GM12872 (cell line): ENCODE measurements around the gene SLC9A9.

Experiments
- TF ChIP-seq, protein P1 (sequence below): IDR thresholded peaks from 3 replicates; pipeline ENCODE4 v1.5.1; 2011; ENCODE audit warnings: low read depth, mild to moderate bottlenecking, low read length, moderate library complexity; ENCODE audit not compliant: insufficient read depth

The SLC9A9 gene

DNA sequence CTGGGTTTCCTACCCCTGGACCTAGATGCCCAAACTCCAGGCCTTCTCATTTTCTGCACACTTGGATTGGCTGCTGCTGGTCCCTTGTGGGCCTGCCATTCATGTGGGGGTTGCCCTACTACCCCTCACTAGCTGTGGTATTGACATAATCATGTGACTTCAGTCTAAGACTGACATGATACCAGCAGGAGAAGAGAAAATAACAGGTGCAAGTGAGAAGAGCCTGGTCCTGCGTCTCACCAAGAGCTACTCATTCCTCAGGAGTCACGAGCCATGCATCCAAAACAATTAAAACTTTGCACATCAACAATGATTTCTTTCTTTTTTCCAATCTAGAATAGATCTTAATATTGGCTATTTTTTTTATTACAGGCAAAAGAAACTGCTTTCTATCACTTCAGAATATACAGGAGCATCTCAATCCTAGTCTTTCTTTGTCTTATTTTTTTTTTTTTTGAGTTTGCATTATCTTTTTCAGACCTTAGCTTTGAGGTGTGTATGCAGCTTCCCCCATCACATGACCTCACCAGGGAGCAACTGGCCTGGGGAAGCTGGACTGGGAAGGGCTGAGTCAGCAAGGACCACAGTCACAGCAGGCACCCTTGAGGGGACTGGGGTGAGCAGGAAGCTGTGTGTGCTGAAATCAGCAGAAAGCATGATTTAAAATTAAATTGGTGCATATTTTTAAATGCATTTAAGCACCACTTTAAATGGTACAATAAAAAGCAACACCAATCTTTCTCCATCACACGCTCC lies 27.6 kb downstream of the SLC9A9 start:
- TF ChIP-seq, protein P1, sequence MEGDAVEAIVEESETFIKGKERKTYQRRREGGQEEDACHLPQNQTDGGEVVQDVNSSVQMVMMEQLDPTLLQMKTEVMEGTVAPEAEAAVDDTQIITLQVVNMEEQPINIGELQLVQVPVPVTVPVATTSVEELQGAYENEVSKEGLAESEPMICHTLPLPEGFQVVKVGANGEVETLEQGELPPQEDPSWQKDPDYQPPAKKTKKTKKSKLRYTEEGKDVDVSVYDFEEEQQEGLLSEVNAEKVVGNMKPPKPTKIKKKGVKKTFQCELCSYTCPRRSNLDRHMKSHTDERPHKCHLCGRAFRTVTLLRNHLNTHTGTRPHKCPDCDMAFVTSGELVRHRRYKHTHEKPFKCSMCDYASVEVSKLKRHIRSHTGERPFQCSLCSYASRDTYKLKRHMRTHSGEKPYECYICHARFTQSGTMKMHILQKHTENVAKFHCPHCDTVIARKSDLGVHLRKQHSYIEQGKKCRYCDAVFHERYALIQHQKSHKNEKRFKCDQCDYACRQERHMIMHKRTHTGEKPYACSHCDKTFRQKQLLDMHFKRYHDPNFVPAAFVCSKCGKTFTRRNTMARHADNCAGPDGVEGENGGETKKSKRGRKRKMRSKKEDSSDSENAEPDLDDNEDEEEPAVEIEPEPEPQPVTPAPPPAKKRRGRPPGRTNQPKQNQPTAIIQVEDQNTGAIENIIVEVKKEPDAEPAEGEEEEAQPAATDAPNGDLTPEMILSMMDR = no peak

DNA sequence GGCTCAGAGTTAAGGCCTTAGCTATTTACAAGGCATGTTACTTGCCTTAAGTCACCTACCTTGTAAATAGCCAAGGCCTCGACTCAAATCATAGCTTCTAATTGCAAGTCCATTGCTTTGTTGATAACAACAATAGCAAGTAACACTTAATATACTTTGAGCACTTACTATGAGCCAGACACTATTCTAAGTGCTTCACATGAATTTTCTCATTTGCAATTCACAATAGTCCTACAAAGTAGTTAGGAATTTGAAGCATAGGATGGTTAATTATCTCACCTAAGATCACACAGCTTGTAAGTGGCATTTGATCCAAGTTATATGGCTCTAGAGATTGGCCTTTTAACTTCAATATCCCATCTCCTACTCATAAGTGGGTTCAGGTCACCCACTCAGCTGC lies 28.4 kb downstream of the SLC9A9 start:
- TF ChIP-seq, protein P1 = no peak

DNA sequence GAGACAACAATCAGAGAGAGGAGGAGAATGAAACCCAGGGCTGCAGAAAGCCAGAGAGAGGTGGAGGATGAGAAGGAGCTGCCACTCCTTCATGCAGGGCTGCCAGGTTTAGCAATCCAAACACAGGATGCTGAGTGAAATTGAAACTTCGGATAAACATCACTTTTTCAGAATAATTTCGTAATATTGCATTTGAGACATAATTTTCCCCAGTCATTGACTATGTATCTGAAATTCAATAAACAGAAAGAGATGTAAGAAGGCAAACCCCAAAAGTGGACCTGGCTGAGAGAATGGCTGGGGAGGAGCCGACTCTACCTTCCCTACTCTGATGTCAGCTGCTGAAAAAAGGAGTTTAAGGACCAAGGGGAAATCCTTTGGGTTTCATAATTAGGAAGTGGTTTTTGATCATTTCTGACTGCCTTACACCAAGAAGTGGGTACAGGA lies 33.8 kb downstream of the SLC9A9 start:
- TF ChIP-seq, protein P1 = no peak

DNA sequence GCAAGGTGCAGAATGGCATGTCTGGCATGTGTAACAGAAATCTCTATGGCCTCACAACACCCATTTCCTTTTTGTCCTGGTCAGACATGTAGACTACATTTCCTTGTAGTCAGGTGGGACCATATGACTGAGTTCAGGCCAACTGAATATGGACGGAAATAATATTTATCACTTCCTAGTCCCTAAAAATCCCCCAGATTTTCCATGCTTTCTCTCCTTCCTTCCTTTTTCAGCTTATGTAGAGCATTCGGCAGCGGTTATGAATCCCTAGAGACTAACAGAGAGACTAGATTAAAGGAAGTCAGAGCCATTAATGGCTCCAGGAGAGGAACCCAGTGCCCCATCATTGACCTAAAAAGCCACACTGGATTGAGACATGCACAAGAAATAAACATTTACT lies 35.8 kb downstream of the SLC9A9 start:
- TF ChIP-seq, protein P1 = no peak

DNA sequence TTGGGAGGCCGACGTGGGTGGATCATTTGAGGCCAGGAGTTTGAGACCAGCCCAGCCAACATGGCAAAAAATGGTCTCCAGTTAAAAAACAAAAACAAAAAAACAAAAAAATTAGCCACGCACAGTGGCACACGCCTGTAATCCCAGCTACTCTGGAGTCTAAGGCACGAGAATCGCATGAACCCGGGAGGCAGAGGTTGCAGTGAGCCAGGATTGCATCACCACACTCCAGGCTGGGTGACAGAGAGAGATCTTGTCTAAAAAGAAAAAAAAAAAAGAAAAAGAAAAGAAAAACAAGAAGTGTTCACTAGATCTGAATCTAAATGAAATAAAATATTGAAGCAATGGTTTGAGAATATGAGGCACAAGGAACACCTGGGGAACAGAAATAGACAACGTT lies 36.7 kb downstream of the SLC9A9 start:
- TF ChIP-seq, protein P1 = no peak

DNA sequence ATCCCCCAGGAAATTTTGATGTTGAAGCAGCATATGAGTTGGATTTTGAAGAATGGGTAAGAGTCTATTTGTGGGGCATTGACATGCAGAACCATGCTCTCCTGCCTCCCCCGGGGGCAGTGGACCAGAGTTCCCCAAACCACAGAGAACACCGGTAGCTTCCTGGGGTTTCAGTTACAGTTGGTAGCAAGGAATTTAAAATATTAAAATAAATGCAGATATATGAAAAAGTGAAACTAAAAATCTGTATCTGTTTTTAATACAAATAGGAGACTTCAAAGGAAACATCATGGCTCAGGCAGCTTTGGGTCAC lies 37.4 kb downstream of the SLC9A9 start:
- TF ChIP-seq, protein P1 = no peak

DNA sequence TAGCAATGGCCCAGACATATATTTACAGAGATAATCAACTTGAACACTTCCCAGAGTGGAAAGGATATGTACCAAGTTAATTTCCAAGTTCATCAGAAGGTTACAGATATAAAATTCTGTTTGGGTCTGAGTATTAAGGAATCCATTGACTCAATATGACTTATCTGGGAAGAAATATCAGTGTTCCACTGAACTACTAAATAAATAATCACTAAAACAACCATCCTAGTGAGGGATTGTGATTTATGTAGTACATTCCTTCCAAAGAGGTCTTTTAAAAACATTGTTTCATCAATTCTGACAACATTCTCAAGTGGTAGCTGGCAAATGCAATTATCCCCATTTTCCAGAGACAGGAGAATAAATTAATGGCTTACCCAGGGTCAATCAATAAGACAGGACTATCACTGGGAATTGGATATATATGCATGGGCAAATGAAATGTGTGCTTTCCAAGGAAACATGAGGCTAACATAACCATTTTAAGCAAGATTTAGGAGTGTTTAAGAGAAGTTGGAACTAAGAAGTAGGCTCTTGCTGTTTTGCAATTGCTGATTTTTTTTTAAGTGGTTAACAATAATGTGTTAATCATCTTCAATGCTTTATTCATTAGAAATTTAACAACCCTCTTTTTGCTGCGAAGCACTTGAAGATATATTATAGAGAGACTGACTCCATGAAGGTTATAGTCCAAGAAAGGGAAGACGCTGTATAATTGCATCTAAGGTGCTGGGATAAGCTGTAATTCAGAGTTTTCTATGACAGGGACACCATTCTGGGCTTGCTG lies 37.9 kb downstream of the SLC9A9 start:
- TF ChIP-seq, protein P1 = no peak
